H1 (cell line): ENCODE measurements around the gene MRPL39. TPM values are rescaled to one million over a fixed set of nuclear protein-coding genes. Genes with fewer than 3 reads are reported as not detected.

Experiments used
- CTCF ChIA-PET: fragments of 300-600 bp; sonication (Branson Sonifier 250); formaldehyde crosslinking; loops from one replicate; lab custom pipeline; 2021; ENCODE audit not compliant: partially characterized antibody; lab: Charles Lee
- POLR2A ChIA-PET: fragments of 300-600 bp; sonication (Branson Sonifier 250); formaldehyde crosslinking; loops from one replicate; lab custom pipeline; 2021; ENCODE audit warnings: inconsistent platforms; ENCODE audit not compliant: partially characterized antibody; lab: Charles Lee
- DNase-seq, 2 experiments: peaks; one replicate each; pipeline versions ENCODE4 v3.0.0 to v3.0.0-alpha.2; 2010 to 2022; ENCODE audit warnings: low spot score in 2 of 2, low read depth in 1 of 2, mixed read lengths in 1 of 2
- FAIRE-seq: peaks from 2 replicates; lab custom pipeline; 2011; peaks lifted over from hg19 to GRCh38; lab: Jason Lieb, UNC
- H2AFZ ChIP-seq: 2 replicates; pipeline ENCODE4 v1.8.1; 2012; ENCODE audit warnings: low read length, inconsistent platforms
- H2AK5ac ChIP-seq: 2 replicates; pipeline ENCODE4 v1.6.1; 2013; ENCODE audit warnings: low read depth, low read length
- H2BK120ac ChIP-seq: replicated peaks from 2 replicates; pipeline ENCODE3; 2013; ENCODE audit warnings: low read depth, low read length, inconsistent platforms
- H2BK12ac ChIP-seq: 2 replicates; pipeline ENCODE4 v1.6.1; 2013; ENCODE audit warnings: low read depth, low read length
- H2BK15ac ChIP-seq: 2 replicates; pipeline ENCODE4 v1.6.1; 2013; ENCODE audit warnings: low read length
- H2BK20ac ChIP-seq: 2 replicates; pipeline ENCODE4 v1.6.1; 2013; ENCODE audit warnings: low read length
- H2BK5ac ChIP-seq: 2 replicates; pipeline ENCODE4 v1.6.1; 2013; ENCODE audit warnings: low read depth, low read length
- H3K14ac ChIP-seq: 2 replicates; pipeline ENCODE4 v1.6.1; 2013; ENCODE audit warnings: inconsistent platforms; ENCODE audit not compliant: insufficient read length
- H3K18ac ChIP-seq: 2 replicates; pipeline ENCODE4 v1.6.1; 2013; ENCODE audit warnings: low read length; ENCODE audit errors: extremely low read depth
- H3K23ac ChIP-seq: 2 replicates; pipeline ENCODE4 v1.6.1; 2013; ENCODE audit warnings: inconsistent platforms; ENCODE audit not compliant: insufficient read length
- H3K23me2 ChIP-seq: 2 replicates; pipeline ENCODE4 v1.6.1; 2013; ENCODE audit warnings: low read depth, low read length
- H3K27ac ChIP-seq: 2 replicates; pipeline ENCODE4 v1.6.1; 2011; ENCODE audit warnings: low read depth, low read length, inconsistent platforms
- H3K27me3 ChIP-seq, 4 experiments: replicated peaks in 1 of 4; 1 replicate in 1 of 4; 2 replicates in 3 of 4; pipeline versions ENCODE4 v1.6.1 to v1.8.1; 2011 to 2013; ENCODE audit warnings: low read length in 3 of 4, mild to moderate bottlenecking in 3 of 4, inconsistent platforms in 2 of 4, mixed read lengths in 2 of 4, moderate library complexity in 1 of 4; ENCODE audit not compliant: control insufficient read depth in 3 of 4, insufficient read depth in 3 of 4; ENCODE audit errors: extremely low read depth in 1 of 4
- H3K36me3 ChIP-seq, 4 experiments: 2 replicates each; pipeline versions ENCODE4 v1.6.1 to v1.8.1; 2011 to 2013; ENCODE audit warnings: mild to moderate bottlenecking in 4 of 4, low read length in 3 of 4, moderate library complexity in 2 of 4, control low read depth in 1 of 4, inconsistent platforms in 1 of 4; ENCODE audit not compliant: insufficient read depth in 4 of 4, control insufficient read depth in 2 of 4
- H3K4ac ChIP-seq: replicated peaks from 2 replicates; pipeline ENCODE3; 2013; ENCODE audit warnings: low read length, low read depth, mixed read lengths, inconsistent platforms; ENCODE audit not compliant: insufficient read length
- H3K4me1 ChIP-seq, 4 experiments: replicated peaks in 1 of 4; 1 replicate in 1 of 4; 2 replicates in 3 of 4; pipeline versions ENCODE4 v1.6.1 to v1.8.1; 2011 to 2013; ENCODE audit warnings: low read length in 3 of 4, inconsistent platforms in 2 of 4, mixed read lengths in 1 of 4; ENCODE audit not compliant: insufficient read depth in 4 of 4, control insufficient read depth in 3 of 4
- H3K4me2 ChIP-seq, 2 experiments: 2 replicates each; pipeline versions ENCODE4 v1.6.1 to v1.8.1; 2011 to 2013; ENCODE audit warnings: low read depth in 2 of 2, low read length in 2 of 2, control low read depth in 1 of 2, inconsistent platforms in 1 of 2, mild to moderate bottlenecking in 1 of 2; ENCODE audit not compliant: insufficient read depth in 1 of 2
- H3K4me3 ChIP-seq, 4 experiments: fragments of 200-600, 300-600 bp in 1 of 4; sonication (generic), shearing (Covaris generic), sonication (Bioruptor Twin) in 1 of 4; 2 replicates each; pipeline versions ENCODE4 v1.5.1 to v1.8.1; 2011 to 2016; ENCODE audit warnings: low read length in 4 of 4, low read depth in 3 of 4, control low read depth in 2 of 4, inconsistent platforms in 2 of 4, mild to moderate bottlenecking in 2 of 4, mixed read lengths in 1 of 4, moderate library complexity in 1 of 4; ENCODE audit not compliant: insufficient read depth in 2 of 4; ENCODE audit errors: extremely low read depth in 1 of 4
- H3K56ac ChIP-seq: replicated peaks from 2 replicates; pipeline ENCODE3; 2013; ENCODE audit warnings: low read depth, mild to moderate bottlenecking, mixed read lengths, low read length, inconsistent platforms; ENCODE audit not compliant: insufficient read length
- H3K79me1 ChIP-seq: 2 replicates; pipeline ENCODE4 v1.6.1; 2013; ENCODE audit warnings: low read depth, low read length, control low read depth
- H3K79me2 ChIP-seq, 2 experiments: 2 replicates each; pipeline versions ENCODE4 v1.6.1 to v1.8.1; 2012 to 2013; ENCODE audit warnings: low read length in 2 of 2, mild to moderate bottlenecking in 2 of 2, inconsistent platforms in 1 of 2; ENCODE audit not compliant: insufficient read depth in 2 of 2, control insufficient read depth in 1 of 2
- H3K9ac ChIP-seq, 4 experiments: replicated peaks in 1 of 4; 1 replicate in 1 of 4; 2 replicates in 3 of 4; pipeline versions ENCODE4 v1.6.1 to v1.8.1; 2011 to 2013; ENCODE audit warnings: low read depth in 3 of 4, low read length in 3 of 4, control low read depth in 2 of 4, mild to moderate bottlenecking in 2 of 4, moderate library complexity in 2 of 4, inconsistent platforms in 1 of 4; ENCODE audit errors: extremely low read depth in 1 of 4
- H3K9me3 ChIP-seq, 2 experiments: 2 replicates each; pipeline versions ENCODE4 v1.6.1 to v1.8.1; 2012 to 2013; ENCODE audit warnings: mild to moderate bottlenecking in 2 of 2, moderate library complexity in 2 of 2, control low read depth in 1 of 2, inconsistent platforms in 1 of 2, low read depth in 1 of 2, low read length in 1 of 2, mixed read lengths in 1 of 2; ENCODE audit not compliant: insufficient read depth in 2 of 2
- H4K20me1 ChIP-seq, 2 experiments: replicated peaks in 1 of 2; 2 replicates each; pipeline versions ENCODE3 to v1.8.1; 2011 to 2013; ENCODE audit warnings: inconsistent platforms in 2 of 2, low read length in 2 of 2, mild to moderate bottlenecking in 1 of 2; ENCODE audit not compliant: insufficient read depth in 2 of 2, control insufficient read depth in 1 of 2
- H4K5ac ChIP-seq: 2 replicates; pipeline ENCODE4 v1.6.1; 2013; ENCODE audit warnings: low read length, low read depth, mixed read lengths, inconsistent platforms; ENCODE audit not compliant: insufficient read length
- H4K8ac ChIP-seq: 2 replicates; pipeline ENCODE4 v1.8.0; 2013; ENCODE audit warnings: mild to moderate bottlenecking, moderate library complexity, low read length, inconsistent platforms; ENCODE audit not compliant: insufficient read depth; ENCODE audit errors: extremely low read depth
- H4K91ac ChIP-seq: replicated peaks from 2 replicates; pipeline ENCODE3; 2013; ENCODE audit warnings: low read length, mixed read lengths, inconsistent platforms; ENCODE audit not compliant: insufficient read length
- BRCA1 ChIP-seq: IDR thresholded peaks from 2 replicates; pipeline ENCODE4 v1.6.1; 2012; ENCODE audit warnings: low read depth, low read length, improper control_type of control experiment
- WGBS, 2 experiments: shearing (Covaris generic) in 1 of 2; methylation state at CpG; one replicate each; pipeline versions ENCODE4 v1.1.6 to v1.1.7; 2013 to 2015; ENCODE audit warnings: low lambda C conversion rate in 2 of 2, mixed read lengths in 2 of 2, inconsistent platforms in 1 of 2, low coverage in 1 of 2, missing lambda C conversion rate in 1 of 2; ENCODE audit not compliant: insufficient replicate concordance in 2 of 2, insufficient coverage in 1 of 2, insufficient read length in 1 of 2; ENCODE audit errors: extremely low coverage in 1 of 2, missing lambda C conversion rate in 1 of 2; 5-methylcytosine and 5-hydroxymethylcytosine counted together
- polyA plus RNA-seq, 7 experiments: library from polyadenylated mRNA; depleted of rRNA in 3 of 7; stranded (reverse) in 5 of 7; unstranded in 2 of 7; fragments of >200 nt in 5 of 7; fragments of 200-250 nt in 2 of 7; gene quantifications; 1 replicate in 5 of 7; 2 replicates in 1 of 7; 4 replicates in 1 of 7; pipeline versions ENCODE4 v1.2.1 to v1.2.3, GENCODE V29; 2011 to 2013; ENCODE audit warnings: missing spikeins in 2 of 7, mixed read lengths in 2 of 7
- total RNA-seq: library from RNA; stranded (reverse); fragmentation: NEBNext Ultra II Directional; extraction: Animal tissue kit (Norgen Biotek cat#: 25700); gene quantifications from 2 replicates; pipeline ENCODE4 v1.2.1, GENCODE V29; 2021

Gene MRPL39
- total and polyA plus RNA-seq, 2 of the 8 experiments (the other 6 are each of a cell fraction or from before 2014, with no cell fraction given) = 20.3 to 43.2 TPM

DNA sequence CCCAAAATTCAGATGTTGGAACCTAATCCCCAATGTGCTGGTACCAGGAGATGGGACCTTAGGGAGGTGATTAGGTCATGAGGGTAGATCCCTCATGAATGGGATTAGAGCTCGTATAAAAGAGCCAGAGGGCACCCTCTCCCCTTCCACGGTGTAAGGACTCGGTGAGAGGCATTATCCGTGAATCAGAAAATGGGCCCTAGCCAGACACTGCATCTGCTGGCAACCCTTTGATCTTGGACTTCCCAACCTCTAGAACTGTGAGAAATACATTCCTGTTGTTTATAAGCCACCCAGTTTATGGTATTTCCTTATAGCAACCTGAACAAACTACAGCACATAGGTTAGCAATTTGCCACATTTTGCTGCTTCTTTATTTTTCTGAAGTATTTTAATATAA lies 17.2 kb upstream of the MRPL39 start:
- POLR2A ChIA-PET = interaction anchor here (0.7 kb wide), 1 partner anchor 111 kb away, joined by 3 read pairs; no protein-coding TSS in a partner anchor
- 84% methylated on average over 4 of the region's 4 CpGs; no CpG with 5 or more reads in 1 of the 2 experiments for WGBS, 2 experiments
- no peaks in the 10 kb centered on the region for H3K23me2 ChIP-seq
- H4K20me1 ChIP-seq = no peaks in the 10 kb centered on the region
- H4K8ac ChIP-seq = no peak overlapping the region
- DNase-seq = no peak
- TF ChIP-seq BRCA1 = no peak
- TF ChIP-seq, all 59 proteins: peak for 0
- no peak overlapping the region for H4K91ac ChIP-seq
- CTCF ChIA-PET = no interaction called here
- H4K5ac ChIP-seq = no peak overlapping the region
- no peak overlapping the region for H3K14ac ChIP-seq
- H2BK5ac ChIP-seq = no peak overlapping the region
- no peaks in the 10 kb centered on the region for H3K27me3 ChIP-seq
- FAIRE-seq = no peak
- H2AK5ac ChIP-seq = no peak overlapping the region
- no peak overlapping the region for H2BK12ac ChIP-seq
- H2BK15ac ChIP-seq = no peak overlapping the region
- no peaks in the 10 kb centered on the region for H3K79me2 ChIP-seq
- no peak overlapping the region for H3K4me2 ChIP-seq
- H2AFZ ChIP-seq = no peak overlapping the region
- no peak overlapping the region for H3K56ac ChIP-seq
- H3K36me3 ChIP-seq = no peaks in the 10 kb centered on the region
- H3K18ac ChIP-seq = no peak overlapping the region
- no peak overlapping the region for H3K27ac ChIP-seq
- no peak overlapping the region for H3K23ac ChIP-seq
- no peak overlapping the region for H3K4me3 ChIP-seq
- H2BK120ac ChIP-seq = no peak overlapping the region
- H2BK20ac ChIP-seq = no peak overlapping the region
- H3K4me1 ChIP-seq = no peaks in the 10 kb centered on the region
- H3K9ac ChIP-seq = no peak overlapping the region
- H3K4ac ChIP-seq = no peak overlapping the region
- no peaks in the 10 kb centered on the region for H3K79me1 ChIP-seq
- no peaks in the 10 kb centered on the region for H3K9me3 ChIP-seq
